ENCODE measurements around the gene CPNE4.

Gene CPNE4

GRCh38 chr3:131530388-131530787, 504.4 kb downstream of the CPNE4 start:
- Mint-ChIP-seq H3K4me3 (no peak overlapping the region), H3K36me3 (ENCODE audit: low read depth) (no peaks in the 10 kb centered on the region), H3K9me3 (no peaks in the 10 kb centered on the region), H3K4me1 (peaks cover 4% of the 10 kb centered on the region), H3K27ac (no peak overlapping the region), H3K27me3 (ENCODE audit: low read depth, poor library complexity) (peaks cover 5% of the 10 kb centered on the region)
- no peak for DNase-seq
- no peak for TF ChIP-seq CTCF (IDR thresholded peaks at IDR 0.05)

GRCh38 chr3:131526801-131527347, 507.9 kb downstream of the CPNE4 start:
- Mint-ChIP-seq H3K9me3 (no peaks in the 10 kb centered on the region), H3K4me3 (peak overlapping the region; percentile 54), H3K27me3 (ENCODE audit: low read depth, poor library complexity) (peaks cover 8% of the 10 kb centered on the region), H3K27ac (no peak overlapping the region), H3K4me1 (peaks cover 4% of the 10 kb centered on the region), H3K36me3 (ENCODE audit: low read depth) (no peaks in the 10 kb centered on the region)
- peak; percentile 71 for DNase-seq
- TF ChIP-seq CTCF (IDR thresholded peaks at IDR 0.05), result peak; percentile 29

- no peak overlapping the region for H3K27ac Mint-ChIP-seq
- DNase-seq, result no peak
- no peaks in the 10 kb centered on the region for H3K36me3 Mint-ChIP-seq (ENCODE audit: low read depth)
- no peak overlapping the region for H3K4me3 Mint-ChIP-seq
- H3K27me3 Mint-ChIP-seq (ENCODE audit: low read depth, poor library complexity), result peaks cover 9% of the 10 kb centered on the region
- TF ChIP-seq CTCF (IDR thresholded peaks at IDR 0.05), result no peak
- peaks cover 6% of the 10 kb centered on the region for H3K9me3 Mint-ChIP-seq
- no peaks in the 10 kb centered on the region for H3K4me1 Mint-ChIP-seq
These were observed 516.1 kb downstream of the CPNE4 start for GRCh38 chr3:131518680-131519079.

GRCh38 chr3:131505421-131505820, 529.4 kb downstream of the CPNE4 start:
- no peak for DNase-seq
- peaks cover 48% of the 10 kb centered on the region for H3K27me3 Mint-ChIP-seq (ENCODE audit: low read depth, poor library complexity)
- H3K36me3 Mint-ChIP-seq (ENCODE audit: low read depth), result peaks cover 9% of the 10 kb centered on the region
- no peak overlapping the region for H3K4me3 Mint-ChIP-seq
- no peak overlapping the region for H3K27ac Mint-ChIP-seq
- no peak for TF ChIP-seq CTCF (IDR thresholded peaks at IDR 0.05)
- H3K4me1 Mint-ChIP-seq, result peaks cover 24% of the 10 kb centered on the region
- H3K9me3 Mint-ChIP-seq, result no peaks in the 10 kb centered on the region

- no peak for TF ChIP-seq CTCF (IDR thresholded peaks at IDR 0.05)
- Mint-ChIP-seq H3K36me3 (ENCODE audit: low read depth) (peaks cover 28% of the 10 kb centered on the region), H3K4me1 (peaks cover 24% of the 10 kb centered on the region), H3K27me3 (ENCODE audit: low read depth, poor library complexity) (peaks cover 43% of the 10 kb centered on the region), H3K27ac (no peak overlapping the region), H3K4me3 (peak overlapping the region; percentile 99), H3K9me3 (no peaks in the 10 kb centered on the region)
- DNase-seq, result no peak
These were observed 531.5 kb downstream of the CPNE4 start for GRCh38 chr3:131503320-131503635.

GRCh38 chr3:131502530-131503319, 532.1 kb downstream of the CPNE4 start, which contains the start of gene MRPL3:
Gene MRPL3 (minus strand): TSS chr3:131502971. CDS start chr3:131502821, 150 bp downstream.
- Mint-ChIP-seq H3K4me1 (peaks cover 24% of the 10 kb centered on the region), H3K36me3 (ENCODE audit: low read depth) (peaks cover 32% of the 10 kb centered on the region), H3K4me3 (peak within 1 kb of the TSS; percentile 99), H3K27me3 (ENCODE audit: low read depth, poor library complexity) (peaks cover 37% of the 10 kb centered on the region), H3K9me3 (no peaks in the 10 kb centered on the region), H3K27ac (peak within 1 kb of the TSS; percentile 99)
- peak; percentile 82 for DNase-seq
- TF ChIP-seq CTCF (IDR thresholded peaks at IDR 0.05), result no peak
